ENCODE data around the gene CYP4B1.

GRCh38 chr1:46812065-46812963 is 13.5 kb downstream of the CYP4B1 start:
- TF ChIP-seq POLR2A (IDR thresholded peaks at IDR 0.05; ENCODE audit: low read depth, low read length) (no peak), TAF1 (IDR thresholded peaks at IDR 0.05; ENCODE audit: borderline replicate concordance, low read depth, low read length) (no peak)

Data from GM12892 (cell line).